NCI-H510A (cell line): ENCODE measurements around the gene ATP6V0E1.
"Not testable (repeated sequence)": the region's sequence is repeated elsewhere in the genome, so short reads cannot be mapped to it uniquely, and the experiment has no call there.

Source experiments
- DNase-seq: peaks from one replicate; lab custom pipeline; 2025; lab: John Stamatoyannopoulos, UW

ATP6V0E1 gene

GRCh38 chr5:173004013-173004412 is 20.4 kb downstream of the ATP6V0E1 start:
- DNase-seq: no peak

- DNase-seq: no peak
Observed at GRCh38 chr5:173004447-173004846, 20.9 kb downstream of the ATP6V0E1 start.

GRCh38 chr5:173010021-173010420 is 26.4 kb downstream of the ATP6V0E1 start:
- no peak for DNase-seq

- no peak for DNase-seq
Observed at GRCh38 chr5:173010547-173011464, 27.2 kb downstream of the ATP6V0E1 start.

- no peak for DNase-seq
Observed at GRCh38 chr5:173011566-173011965, 28.0 kb downstream of the ATP6V0E1 start.

- no peak for DNase-seq
Observed at GRCh38 chr5:173012882-173013281, 29.3 kb downstream of the ATP6V0E1 start.

- DNase-seq: no peak
Observed at GRCh38 chr5:173014671-173015070, 31.1 kb downstream of the ATP6V0E1 start.

- DNase-seq: no peak
Observed at GRCh38 chr5:173015192-173015591, 31.6 kb downstream of the ATP6V0E1 start.

GRCh38 chr5:173015598-173016455 is 32.3 kb downstream of the ATP6V0E1 start:
- DNase-seq: no peak

- DNase-seq: no peak
Observed at GRCh38 chr5:173016598-173017046, 33.1 kb downstream of the ATP6V0E1 start.

GRCh38 chr5:173017087-173017486 is 33.5 kb downstream of the ATP6V0E1 start:
- not testable (repeated sequence) for DNase-seq

- no peak for DNase-seq
Observed at GRCh38 chr5:173018358-173018757, 34.8 kb downstream of the ATP6V0E1 start.

GRCh38 chr5:173020154-173020581 is 36.6 kb downstream of the ATP6V0E1 start:
- no peak for DNase-seq

- DNase-seq: no peak
Observed at GRCh38 chr5:173020643-173021042, 37.1 kb downstream of the ATP6V0E1 start.

- DNase-seq: no peak
Observed at GRCh38 chr5:173025651-173026050, 42.1 kb downstream of the ATP6V0E1 start.

- no peak for DNase-seq
Observed at GRCh38 chr5:173027905-173028304, 44.3 kb downstream of the ATP6V0E1 start.

GRCh38 chr5:173028811-173029327 is 45.3 kb downstream of the ATP6V0E1 start:
- no peak for DNase-seq

GRCh38 chr5:173029499-173029921 is 45.9 kb downstream of the ATP6V0E1 start:
- DNase-seq: no peak

- DNase-seq: not testable (repeated sequence)
Observed at GRCh38 chr5:173032096-173032495, 48.5 kb downstream of the ATP6V0E1 start.

GRCh38 chr5:173032730-173033129 is 49.2 kb downstream of the ATP6V0E1 start:
- DNase-seq: no peak

- no peak for DNase-seq
Observed at GRCh38 chr5:173033923-173034322, 50.4 kb downstream of the ATP6V0E1 start.
